Activated T-helper 1 cell treated with anti-CD3 and anti-CD28 coated beads, Interleukin-12 subunit alpha, Interleukin-12 subunit beta, Interleukin-2, Interleukin-4 antibody, amounts not matched to agents 30 ng/mL and 10 ng/mL and 1 ng/mL, durations not matched to agents 14 hours and 24 hours and 36 hours (primary cell): ENCODE results near the gene SGO1. TPM values are rescaled to one million over a fixed set of nuclear protein-coding genes. Genes with fewer than 3 reads are reported as not detected.
"Not testable (repeated sequence)": the region's sequence is repeated elsewhere in the genome, so short reads cannot be mapped to it uniquely, and the experiment has no call there.

Source experiments
- DNase-seq: peaks from one replicate; pipeline ENCODE4 v3.0.0; 2021; ENCODE audit warnings: low spot score
- H3K27ac Mint-ChIP-seq: one replicate; pipeline ENCODE4 v1.8.0; 2021; ENCODE audit warnings: mild to moderate bottlenecking, mixed read lengths
- H3K27me3 Mint-ChIP-seq: one replicate; pipeline ENCODE4 v1.8.0; 2022; ENCODE audit warnings: mild to moderate bottlenecking, moderate library complexity, mixed read lengths; ENCODE audit not compliant: insufficient read depth
- H3K36me3 Mint-ChIP-seq: one replicate; pipeline ENCODE4 v1.8.0; 2021; ENCODE audit warnings: low read depth, mixed read lengths
- H3K4me1 Mint-ChIP-seq: one replicate; pipeline ENCODE4 v1.8.0; 2021; ENCODE audit warnings: low read depth, mixed read lengths
- H3K4me3 Mint-ChIP-seq: one replicate; pipeline ENCODE4 v1.8.0; 2021; ENCODE audit warnings: mild to moderate bottlenecking, moderate library complexity, mixed read lengths
- H3K9me3 Mint-ChIP-seq: one replicate; pipeline ENCODE4 v1.8.0; 2021; ENCODE audit warnings: mixed read lengths
- intact Hi-C: fragments of 100-400 bp; cut with micrococcal nuclease; formaldehyde crosslinking; loops from one replicate; pipeline ENCODE4 v1.15.1; 2024
- total RNA-seq: library from RNA; stranded (reverse); gene quantifications from 2 replicates; pipeline ENCODE4 v1.2.3, GENCODE V29; 2022

The SGO1 gene
- 17.8 and 18.3 TPM in 2 replicates for total RNA-seq

DNA sequence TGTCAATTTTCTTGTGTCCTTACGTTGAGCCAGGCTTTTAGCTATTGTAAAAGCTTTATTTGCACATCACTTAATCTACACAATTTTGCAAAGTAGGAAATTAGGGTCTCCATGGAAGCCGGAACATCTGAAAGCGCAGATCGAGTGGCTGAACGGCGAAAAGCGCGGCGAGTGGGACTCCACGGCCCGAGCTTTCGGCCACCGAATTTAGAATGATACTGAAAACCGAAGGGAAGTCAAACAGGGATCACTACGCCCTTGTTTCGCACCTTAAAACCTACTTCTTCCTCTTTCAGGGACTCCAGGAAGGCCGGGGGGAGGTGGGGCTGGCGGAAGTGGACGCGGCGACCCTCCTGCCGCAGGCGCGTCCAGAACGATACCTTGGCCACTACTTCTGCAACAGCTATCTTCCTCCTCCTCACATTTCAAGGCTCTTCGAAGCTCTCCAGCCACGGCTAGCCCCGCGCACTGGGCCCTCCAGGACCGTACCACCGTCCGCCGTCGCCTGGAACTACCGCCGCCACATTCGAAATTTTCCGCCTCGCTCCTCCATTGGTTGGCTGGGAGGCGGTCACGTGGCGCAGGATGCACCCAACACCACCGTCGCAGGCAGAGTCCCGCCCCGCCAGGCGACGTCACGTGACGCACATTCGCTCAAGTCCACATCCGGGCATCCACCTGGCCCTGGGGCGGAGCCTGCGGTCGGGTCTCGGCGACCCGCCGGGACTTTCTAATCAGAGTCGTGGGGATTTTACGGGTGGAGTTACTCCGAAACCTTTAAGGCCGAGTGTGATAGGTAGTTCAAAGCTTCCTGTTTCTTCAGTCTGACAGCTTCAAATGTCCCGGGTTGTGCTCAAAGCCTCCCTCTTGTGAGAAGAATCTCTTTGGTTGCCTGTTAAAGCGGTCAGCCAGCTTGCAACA lies at the start of gene SGO1:
TSS of gene SGO1 (minus strand) at position 528 of the 921 bp plus-strand sequence. CDS start 2,179 bp downstream, outside the sequence.
- no peaks in the 10 kb centered on the region for H3K4me1 Mint-ChIP-seq
- H3K27me3 Mint-ChIP-seq = no peaks in the 10 kb centered on the region
- H3K9me3 Mint-ChIP-seq = no peaks in the 10 kb centered on the region

DNA sequence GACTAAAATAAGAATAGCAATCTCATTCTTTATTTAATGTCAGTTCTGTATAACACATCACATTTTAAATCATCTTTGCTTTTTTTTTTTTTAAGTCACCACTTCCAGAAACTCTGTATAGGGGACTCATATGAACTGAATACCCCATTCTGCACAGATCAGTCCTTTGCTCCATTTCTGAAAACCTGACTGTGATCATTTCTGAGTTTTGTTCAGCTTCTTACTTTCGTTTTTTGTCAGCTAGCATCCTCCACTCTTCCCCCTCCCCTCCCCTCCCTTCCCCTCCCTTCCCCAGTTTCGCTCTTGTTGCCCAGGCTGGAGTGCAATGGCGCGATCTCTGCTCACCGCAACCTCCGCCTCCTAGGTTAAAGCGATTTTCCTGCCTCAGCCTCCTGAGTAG lies 49.8 kb upstream of the SGO1 start:
- Mint-ChIP-seq H3K27ac (no peak overlapping the region), H3K9me3 (no peaks in the 10 kb centered on the region), H3K4me1 (peaks cover 4% of the 10 kb centered on the region), H3K36me3 (no peaks in the 10 kb centered on the region), H3K4me3 (no peak overlapping the region), H3K27me3 (no peaks in the 10 kb centered on the region)
- intact Hi-C loops = no loop called here
- DNase-seq = no peak

More for the DNA sequence above, at the start of gene SGO1:
- no peak within 1 kb of the TSS for H3K27ac Mint-ChIP-seq
- intact Hi-C loops = loop anchor here (1.0 to 10.0 kb wide), 7 partner anchors 82 to 1441 kb away; partner anchors contain the start of gene RAB5A
- peak; percentile 100 for DNase-seq
- H3K4me3 Mint-ChIP-seq = no peak within 1 kb of the TSS
- peaks cover 13% of the 10 kb centered on the region for H3K36me3 Mint-ChIP-seq

DNA sequence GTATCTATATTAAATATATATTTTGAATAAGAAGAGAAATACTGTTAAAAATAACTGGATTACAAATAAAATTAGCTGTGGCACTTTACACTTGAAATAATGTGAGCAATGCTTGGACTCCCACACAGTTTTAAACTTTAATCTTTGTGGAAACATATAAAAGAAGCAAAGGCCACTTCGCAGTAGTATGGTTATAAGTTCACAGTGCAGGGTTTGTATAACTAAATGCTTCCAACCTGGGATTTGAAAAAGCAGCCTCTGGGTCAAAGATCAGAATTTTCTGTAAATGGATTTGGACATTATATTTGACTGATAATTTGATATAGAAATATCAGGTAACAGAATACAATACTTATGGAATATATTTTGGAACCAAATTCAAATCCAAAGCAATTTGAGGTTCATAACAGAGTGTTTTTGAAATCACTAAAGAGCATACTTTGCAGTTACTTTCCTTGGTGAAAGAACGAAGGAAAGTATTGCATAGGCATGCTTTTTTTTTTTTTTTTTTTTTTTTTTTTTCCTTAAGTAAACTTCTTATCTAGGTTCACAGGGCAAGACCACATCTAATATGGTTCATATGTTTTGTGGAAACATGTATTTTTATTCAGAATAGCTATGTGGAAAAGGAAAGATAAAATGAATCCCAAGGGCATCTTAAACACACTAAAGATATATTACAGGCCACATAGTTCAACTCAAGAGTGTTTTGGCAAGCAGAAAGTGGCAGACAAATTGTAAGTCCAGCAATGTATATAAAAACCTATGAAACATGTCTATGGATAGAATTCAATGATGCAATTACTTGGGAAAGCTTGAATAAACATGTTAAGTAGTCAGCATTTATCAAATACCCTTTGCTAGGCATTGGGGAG lies 47.1 kb upstream of the SGO1 start:
- Mint-ChIP-seq H3K4me1 (peaks cover 4% of the 10 kb centered on the region), H3K27me3 (peaks cover 7% of the 10 kb centered on the region), H3K4me3 (no peak overlapping the region), H3K36me3 (no peaks in the 10 kb centered on the region), H3K9me3 (no peaks in the 10 kb centered on the region), H3K27ac (no peak overlapping the region)
- no peak for DNase-seq
- intact Hi-C loops = no loop called here

DNA sequence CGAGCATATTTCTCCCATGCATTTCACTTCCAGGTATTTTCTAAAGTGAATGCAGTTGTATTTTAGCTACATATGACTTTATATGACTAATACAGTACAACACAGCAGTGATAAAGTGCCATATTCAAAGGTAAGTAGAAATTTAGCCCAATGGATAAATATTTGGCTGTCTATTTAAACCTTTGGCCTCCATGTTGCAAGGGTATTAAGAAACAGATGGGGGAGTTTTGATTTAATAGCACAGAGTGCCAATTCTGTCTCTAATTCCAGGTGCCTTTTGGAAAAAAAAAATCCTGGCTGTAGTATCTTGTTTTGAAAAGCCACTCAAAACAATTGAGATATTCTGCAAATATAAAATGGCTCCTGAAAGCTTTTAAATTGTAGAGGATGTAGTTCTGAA lies 44.9 kb upstream of the SGO1 start:
- Mint-ChIP-seq H3K27me3 (peaks cover 12% of the 10 kb centered on the region), H3K4me3 (no peak overlapping the region), H3K9me3 (no peaks in the 10 kb centered on the region), H3K4me1 (peaks cover 4% of the 10 kb centered on the region), H3K36me3 (no peaks in the 10 kb centered on the region), H3K27ac (no peak overlapping the region)
- intact Hi-C loops = no loop called here
- no peak for DNase-seq

DNA sequence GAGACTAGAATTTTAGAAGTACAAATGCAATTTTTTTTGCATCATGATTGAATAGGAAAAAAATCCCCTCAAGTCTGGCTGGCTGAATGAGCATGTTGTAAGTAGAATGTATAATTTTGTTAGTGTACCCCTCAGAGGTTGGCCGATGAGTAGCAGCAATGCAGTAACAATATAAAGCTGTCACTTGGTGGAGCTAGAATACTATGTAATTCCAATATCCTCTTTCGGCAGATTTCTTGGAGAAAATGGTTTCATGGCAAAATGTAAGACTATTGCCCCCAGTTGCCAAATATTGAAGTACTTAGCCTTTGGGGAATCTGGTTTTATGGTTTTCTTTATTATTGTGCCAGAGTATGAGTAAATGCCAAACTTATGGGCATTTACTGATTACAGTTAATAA lies 39.8 kb upstream of the SGO1 start:
- DNase-seq = no peak
- Mint-ChIP-seq H3K9me3 (no peaks in the 10 kb centered on the region), H3K4me3 (no peak overlapping the region), H3K4me1 (no peaks in the 10 kb centered on the region), H3K27ac (no peak overlapping the region), H3K36me3 (no peaks in the 10 kb centered on the region), H3K27me3 (peaks cover 12% of the 10 kb centered on the region)
- intact Hi-C loops = no loop called here

DNA sequence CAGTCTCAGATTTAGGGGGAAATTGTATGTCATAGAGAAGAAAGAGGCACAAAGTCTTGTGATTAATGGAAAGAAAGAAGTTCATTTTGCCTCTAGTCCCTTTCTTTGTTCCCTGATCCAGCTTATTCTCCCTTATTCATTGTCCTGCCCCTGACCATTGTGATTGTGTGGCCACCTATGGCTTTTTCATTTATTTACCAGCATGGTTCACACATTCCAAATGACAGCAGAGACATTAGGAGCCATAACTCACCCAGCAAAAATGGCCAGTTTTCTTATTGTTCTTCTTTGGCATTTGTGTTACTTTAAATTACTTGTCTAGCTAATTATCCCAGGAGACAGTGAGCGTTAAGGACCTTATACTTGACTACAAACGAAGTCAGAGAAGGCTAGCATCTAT lies 36.3 kb upstream of the SGO1 start:
- Mint-ChIP-seq H3K4me1 (no peaks in the 10 kb centered on the region), H3K27ac (no peak overlapping the region), H3K36me3 (no peaks in the 10 kb centered on the region), H3K4me3 (no peak overlapping the region), H3K27me3 (peaks cover 2% of the 10 kb centered on the region), H3K9me3 (no peaks in the 10 kb centered on the region)
- intact Hi-C loops = no loop called here
- DNase-seq = no peak

DNA sequence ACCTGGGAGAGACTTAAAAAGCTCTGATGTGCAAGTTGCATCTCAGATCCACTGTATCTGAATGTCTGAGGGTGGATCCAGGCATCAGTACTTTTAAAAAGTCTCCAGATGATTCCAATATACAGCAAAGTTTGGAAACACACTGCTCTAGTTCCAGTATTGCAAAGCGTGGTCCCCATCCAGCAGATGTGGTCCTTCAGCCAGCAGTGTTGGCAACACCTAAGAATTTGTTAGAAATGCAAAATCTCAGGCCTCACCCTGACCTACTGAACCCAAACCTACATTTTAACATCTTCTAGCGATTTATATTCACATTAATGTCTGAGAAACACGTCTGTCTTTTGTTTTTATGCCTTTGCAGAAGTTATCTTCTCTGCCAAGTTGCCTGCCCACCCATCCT lies 32.2 kb upstream of the SGO1 start:
- Mint-ChIP-seq H3K27me3 (peaks cover 3% of the 10 kb centered on the region), H3K36me3 (no peaks in the 10 kb centered on the region), H3K27ac (no peak overlapping the region), H3K9me3 (no peaks in the 10 kb centered on the region), H3K4me1 (no peaks in the 10 kb centered on the region), H3K4me3 (no peak overlapping the region)
- intact Hi-C loops = no loop called here
- no peak for DNase-seq

DNA sequence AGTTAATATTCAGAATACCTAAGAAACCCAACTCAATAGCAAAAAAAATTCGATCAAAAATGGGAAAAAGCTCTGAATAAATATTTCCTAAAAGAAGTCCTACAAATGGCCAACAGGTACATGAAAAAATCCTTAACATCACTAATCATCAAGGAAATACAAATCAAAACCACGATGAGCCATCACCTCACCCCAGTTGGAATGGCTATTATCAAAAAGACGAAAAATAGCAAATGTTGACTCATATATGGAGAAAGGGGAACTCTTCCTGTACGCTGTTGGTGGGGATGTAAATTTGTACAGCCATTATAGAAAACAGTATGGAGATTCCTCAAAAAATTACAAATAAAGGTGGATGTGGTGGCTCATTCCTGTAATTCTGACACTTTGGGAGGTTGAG lies 29.6 kb upstream of the SGO1 start:
- H3K4me3 Mint-ChIP-seq = no peak overlapping the region
- intact Hi-C loops = no loop called here
- H3K36me3 Mint-ChIP-seq = no peaks in the 10 kb centered on the region
- DNase-seq = no peak
- H3K9me3 Mint-ChIP-seq = no peaks in the 10 kb centered on the region
- no peaks in the 10 kb centered on the region for H3K4me1 Mint-ChIP-seq
- no peak overlapping the region for H3K27ac Mint-ChIP-seq
- peaks cover 5% of the 10 kb centered on the region for H3K27me3 Mint-ChIP-seq

DNA sequence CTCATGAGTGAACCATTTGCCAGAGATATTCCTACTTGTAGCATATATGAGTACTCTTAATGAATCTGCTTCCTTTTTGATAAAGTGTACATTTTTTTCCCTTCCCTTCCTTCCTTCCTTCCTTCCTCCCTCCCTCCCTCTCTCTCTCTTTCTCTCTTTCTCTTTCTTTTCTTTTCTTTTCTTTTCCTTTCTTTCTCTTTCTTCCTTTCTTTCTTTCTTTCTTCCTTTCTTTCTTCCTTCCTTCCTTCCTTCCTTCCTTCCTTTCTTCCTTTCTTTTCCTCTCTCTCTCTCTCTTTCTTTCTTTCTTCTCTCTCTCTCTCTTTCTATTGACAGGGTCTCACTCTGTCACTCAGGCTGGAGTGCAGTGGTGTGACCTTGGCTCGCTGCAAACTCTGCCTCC lies 27.5 kb upstream of the SGO1 start:
- H3K27me3 Mint-ChIP-seq, H3K4me3 Mint-ChIP-seq, H3K9me3 Mint-ChIP-seq, H3K27ac Mint-ChIP-seq, H3K4me1 Mint-ChIP-seq, DNase-seq, H3K36me3 Mint-ChIP-seq, intact Hi-C loops: not testable (repeated sequence)

DNA sequence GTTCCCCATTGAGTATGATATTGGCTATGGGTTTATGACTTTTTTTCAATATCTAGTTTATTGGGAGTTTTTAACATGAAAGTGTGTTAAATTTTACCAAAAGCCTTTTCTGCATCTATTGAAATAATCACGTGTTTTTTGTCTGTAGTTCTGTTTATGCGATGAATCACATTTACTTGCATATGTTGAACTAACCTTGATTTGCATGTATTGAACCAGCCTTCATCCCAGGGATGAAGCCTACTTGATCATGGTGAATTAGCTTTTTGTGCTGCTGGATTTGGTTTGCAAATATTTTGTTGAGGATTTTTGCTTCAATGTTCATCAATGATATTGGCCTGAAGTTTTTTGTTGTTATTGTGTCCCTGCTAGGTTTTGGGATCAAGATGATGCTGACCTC lies 21.9 kb upstream of the SGO1 start:
- peaks cover 14% of the 10 kb centered on the region for H3K27me3 Mint-ChIP-seq

DNA sequence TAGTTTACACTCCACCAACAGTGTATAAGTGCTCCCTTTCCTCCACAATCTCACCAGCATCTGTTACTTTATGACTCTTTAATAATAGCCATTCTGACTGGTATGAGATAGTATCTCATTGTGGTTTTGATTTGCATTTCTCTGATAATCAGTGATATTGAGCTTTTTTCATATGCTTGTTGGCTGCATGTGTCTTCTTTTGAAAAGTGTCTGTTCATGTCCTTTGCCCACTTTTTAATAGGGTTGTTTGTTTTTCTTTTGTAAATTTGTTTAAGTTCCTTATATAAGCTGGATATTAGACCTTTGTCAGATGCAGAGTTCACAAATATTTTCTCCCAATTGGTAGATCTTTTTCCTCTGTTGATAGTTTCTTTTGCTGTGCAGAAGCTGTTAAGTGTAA lies 19.9 kb upstream of the SGO1 start:
- intact Hi-C loops, H3K27ac Mint-ChIP-seq, H3K4me3 Mint-ChIP-seq, H3K4me1 Mint-ChIP-seq, H3K9me3 Mint-ChIP-seq, DNase-seq, H3K36me3 Mint-ChIP-seq: not testable (repeated sequence)
- peaks cover 14% of the 10 kb centered on the region for H3K27me3 Mint-ChIP-seq

More for the DNA sequence above, 21.9 kb upstream of the SGO1 start:
- H3K36me3 Mint-ChIP-seq, H3K9me3 Mint-ChIP-seq, H3K27ac Mint-ChIP-seq, H3K4me1 Mint-ChIP-seq, H3K4me3 Mint-ChIP-seq, intact Hi-C loops, DNase-seq: not testable (repeated sequence)

DNA sequence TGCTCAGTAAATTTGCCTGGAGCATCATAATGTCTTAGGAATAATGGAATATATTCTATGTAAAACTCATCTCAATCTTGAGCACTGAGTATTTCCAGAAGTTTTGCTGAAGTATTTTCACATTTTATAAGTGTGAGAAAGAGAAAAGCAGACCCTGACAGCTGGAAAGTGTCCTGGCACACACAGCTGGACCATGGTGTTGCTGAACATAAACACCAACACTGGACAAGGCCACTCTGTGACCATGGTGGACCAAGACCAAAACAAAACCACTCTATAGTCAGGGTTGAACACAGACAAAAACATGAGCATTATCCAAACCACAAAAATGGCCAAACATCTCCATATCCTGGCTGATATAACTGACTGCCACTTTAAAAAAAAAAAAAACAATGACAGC lies 15.1 kb upstream of the SGO1 start:
- peaks cover 2% of the 10 kb centered on the region for H3K9me3 Mint-ChIP-seq
- H3K27ac Mint-ChIP-seq = no peak overlapping the region

DNA sequence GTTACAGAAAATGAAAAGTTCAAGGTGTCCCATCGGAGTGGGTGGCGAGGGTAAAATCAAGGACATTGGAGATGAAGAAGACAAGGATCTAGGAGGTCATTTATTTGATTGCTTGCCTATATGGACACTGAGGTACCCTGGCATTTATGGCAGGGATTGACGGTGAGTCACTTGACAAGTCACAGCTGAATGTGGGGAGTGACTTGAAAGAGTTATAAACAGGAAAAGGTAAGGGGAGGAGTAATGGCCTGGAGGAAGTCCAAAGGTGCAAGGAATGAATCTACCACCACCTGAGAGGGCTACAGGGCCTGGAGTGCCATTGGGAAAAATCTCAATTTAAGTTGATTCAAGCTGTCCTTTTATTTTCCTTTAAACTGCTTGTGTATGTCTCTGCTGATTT lies 11.8 kb upstream of the SGO1 start:
- DNase-seq = no peak
- Mint-ChIP-seq H3K9me3 (no peaks in the 10 kb centered on the region), H3K36me3 (no peaks in the 10 kb centered on the region), H3K27me3 (peaks cover 2% of the 10 kb centered on the region), H3K4me3 (no peak overlapping the region), H3K27ac (no peak overlapping the region), H3K4me1 (peaks cover 6% of the 10 kb centered on the region)
- intact Hi-C loops = no loop called here

More for the DNA sequence above, 15.1 kb upstream of the SGO1 start:
- H3K27me3 Mint-ChIP-seq = no peaks in the 10 kb centered on the region
- intact Hi-C loops = no loop called here
- peaks cover 6% of the 10 kb centered on the region for H3K4me1 Mint-ChIP-seq
- no peak overlapping the region for H3K4me3 Mint-ChIP-seq
- no peak for DNase-seq
- no peaks in the 10 kb centered on the region for H3K36me3 Mint-ChIP-seq
